ENCODE measurements around the gene NPFFR1.

The NPFFR1 gene, protein sequence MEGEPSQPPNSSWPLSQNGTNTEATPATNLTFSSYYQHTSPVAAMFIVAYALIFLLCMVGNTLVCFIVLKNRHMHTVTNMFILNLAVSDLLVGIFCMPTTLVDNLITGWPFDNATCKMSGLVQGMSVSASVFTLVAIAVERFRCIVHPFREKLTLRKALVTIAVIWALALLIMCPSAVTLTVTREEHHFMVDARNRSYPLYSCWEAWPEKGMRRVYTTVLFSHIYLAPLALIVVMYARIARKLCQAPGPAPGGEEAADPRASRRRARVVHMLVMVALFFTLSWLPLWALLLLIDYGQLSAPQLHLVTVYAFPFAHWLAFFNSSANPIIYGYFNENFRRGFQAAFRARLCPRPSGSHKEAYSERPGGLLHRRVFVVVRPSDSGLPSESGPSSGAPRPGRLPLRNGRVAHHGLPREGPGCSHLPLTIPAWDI

GRCh38 chr10:70283445-70284399 is at the start of gene NPFFR1:
Gene NPFFR1 (minus strand): TSS chr10:70284004. CDS start chr10:70283676, 328 bp downstream.
- DNase-seq = no peak
- in situ Hi-C loops (cut with HindIII; ENCODE audit: low pct_ligation_motif_present, low pct_unique_long_range_greater_than_20kb, low sequenced_read_pairs) = no loop called here

GRCh38 chr10:70333268-70333667 is 49.5 kb upstream of the NPFFR1 start:
- in situ Hi-C loops (cut with HindIII; ENCODE audit: low pct_ligation_motif_present, low pct_unique_long_range_greater_than_20kb, low sequenced_read_pairs) = no loop called here
- DNase-seq = no peak

GRCh38 chr10:70331486-70332268 is 47.9 kb upstream of the NPFFR1 start:
- in situ Hi-C loops (cut with HindIII; ENCODE audit: low pct_ligation_motif_present, low pct_unique_long_range_greater_than_20kb, low sequenced_read_pairs) = no loop called here
- DNase-seq = peak; percentile 88

- no peak for DNase-seq
- in situ Hi-C loops (cut with HindIII; ENCODE audit: low pct_ligation_motif_present, low pct_unique_long_range_greater_than_20kb, low sequenced_read_pairs) = no loop called here
Measured at GRCh38 chr10:70331160-70331485, 47.3 kb upstream of the NPFFR1 start.

- in situ Hi-C loops (cut with HindIII; ENCODE audit: low pct_ligation_motif_present, low pct_unique_long_range_greater_than_20kb, low sequenced_read_pairs) = no loop called here
- no peak for DNase-seq
Measured at GRCh38 chr10:70330671-70331070, 46.9 kb upstream of the NPFFR1 start.

GRCh38 chr10:70328967-70329366 is 45.2 kb upstream of the NPFFR1 start:
- no peak for DNase-seq
- in situ Hi-C loops (cut with HindIII; ENCODE audit: low pct_ligation_motif_present, low pct_unique_long_range_greater_than_20kb, low sequenced_read_pairs) = no loop called here

- in situ Hi-C loops (cut with HindIII; ENCODE audit: low pct_ligation_motif_present, low pct_unique_long_range_greater_than_20kb, low sequenced_read_pairs) = no loop called here
- no peak for DNase-seq
Measured at GRCh38 chr10:70328018-70328417, 44.2 kb upstream of the NPFFR1 start.

- no peak for DNase-seq
- in situ Hi-C loops (cut with HindIII; ENCODE audit: low pct_ligation_motif_present, low pct_unique_long_range_greater_than_20kb, low sequenced_read_pairs) = no loop called here
Measured at GRCh38 chr10:70324951-70325781, 41.4 kb upstream of the NPFFR1 start.

- in situ Hi-C loops (cut with HindIII; ENCODE audit: low pct_ligation_motif_present, low pct_unique_long_range_greater_than_20kb, low sequenced_read_pairs) = no loop called here
Measured at GRCh38 chr10:70324339-70324861, 40.6 kb upstream of the NPFFR1 start.

GRCh38 chr10:70323697-70324338 is 40.0 kb upstream of the NPFFR1 start:
- no peak for DNase-seq
- in situ Hi-C loops (cut with HindIII; ENCODE audit: low pct_ligation_motif_present, low pct_unique_long_range_greater_than_20kb, low sequenced_read_pairs) = no loop called here

More at GRCh38 chr10:70324339-70324861, 40.6 kb upstream of the NPFFR1 start:
- no peak for DNase-seq

GRCh38 chr10:70323138-70323696 is 39.4 kb upstream of the NPFFR1 start:
- no peak for DNase-seq
- in situ Hi-C loops (cut with HindIII; ENCODE audit: low pct_ligation_motif_present, low pct_unique_long_range_greater_than_20kb, low sequenced_read_pairs) = no loop called here

- DNase-seq = no peak
- in situ Hi-C loops (cut with HindIII; ENCODE audit: low pct_ligation_motif_present, low pct_unique_long_range_greater_than_20kb, low sequenced_read_pairs) = no loop called here
Measured at GRCh38 chr10:70321897-70322890, 38.4 kb upstream of the NPFFR1 start.

- in situ Hi-C loops (cut with HindIII; ENCODE audit: low pct_ligation_motif_present, low pct_unique_long_range_greater_than_20kb, low sequenced_read_pairs) = no loop called here
- no peak for DNase-seq
Measured at GRCh38 chr10:70321233-70321632, 37.4 kb upstream of the NPFFR1 start.

DNA sequence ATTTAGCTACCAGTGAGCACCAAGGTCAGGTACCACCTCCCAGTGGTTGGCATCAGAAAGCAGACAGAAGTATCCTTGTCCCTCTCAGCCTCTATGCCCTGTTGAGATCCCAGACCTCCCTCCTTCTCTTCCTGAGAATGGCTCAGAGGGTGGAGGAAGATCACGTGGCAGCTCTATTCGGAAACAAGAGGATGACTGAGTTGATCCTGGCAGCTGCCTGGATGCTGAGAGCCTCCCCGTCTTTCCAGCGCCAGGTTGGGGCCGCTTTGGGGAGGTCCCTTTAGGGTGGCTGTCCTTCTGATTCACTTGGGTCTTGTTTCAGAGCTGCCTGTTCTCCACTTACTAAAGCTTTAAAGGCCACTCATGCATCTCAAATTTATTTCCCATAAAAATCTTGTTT is 36.9 kb upstream of the NPFFR1 start:
- in situ Hi-C loops (cut with HindIII; ENCODE audit: low pct_ligation_motif_present, low pct_unique_long_range_greater_than_20kb, low sequenced_read_pairs) = no loop called here
- no peak for DNase-seq

- no peak for DNase-seq
- in situ Hi-C loops (cut with HindIII; ENCODE audit: low pct_ligation_motif_present, low pct_unique_long_range_greater_than_20kb, low sequenced_read_pairs) = no loop called here
Measured at GRCh38 chr10:70319824-70320223, 36.0 kb upstream of the NPFFR1 start.

DNA sequence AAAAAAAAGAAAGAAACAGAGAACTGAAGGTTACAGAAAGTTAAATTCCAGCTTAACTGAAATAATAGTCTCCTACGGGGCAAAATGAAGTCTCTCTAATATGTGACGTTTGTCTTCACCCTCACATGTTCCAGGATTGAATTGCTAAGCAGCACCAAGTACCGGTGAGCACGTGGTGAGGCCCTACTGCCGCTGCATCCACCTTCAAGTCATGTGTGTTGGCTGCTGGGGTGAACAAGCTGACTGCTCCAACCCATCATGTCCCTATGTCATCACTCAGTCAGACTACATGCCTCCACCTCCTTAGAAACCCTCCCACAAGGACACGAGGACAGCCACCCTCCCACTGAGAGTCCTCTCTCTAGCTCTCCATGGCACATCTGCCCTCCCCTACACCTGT is 35.4 kb upstream of the NPFFR1 start:
- in situ Hi-C loops (cut with HindIII; ENCODE audit: low pct_ligation_motif_present, low pct_unique_long_range_greater_than_20kb, low sequenced_read_pairs) = no loop called here
- DNase-seq = no peak

All from ACHN (cell line).